ENCODE results near the gene KSR1.

Gene KSR1

GRCh38 chr17:27539794-27540317 lies 83.6 kb downstream of the KSR1 start:
- DNase-seq, result no peak

- DNase-seq, result peak; percentile 69
Measured at GRCh38 chr17:27540318-27541101, 84.3 kb downstream of the KSR1 start.

- no peak for DNase-seq
Measured at GRCh38 chr17:27541301-27542023, 85.2 kb downstream of the KSR1 start.

- DNase-seq, result no peak
Measured at GRCh38 chr17:27542841-27543463, 86.7 kb downstream of the KSR1 start.

GRCh38 chr17:27543464-27543856 lies 87.2 kb downstream of the KSR1 start:
- DNase-seq, result no peak

- no peak for DNase-seq
Measured at GRCh38 chr17:27543958-27544349, 87.7 kb downstream of the KSR1 start.

- DNase-seq, result no peak
Measured at GRCh38 chr17:27544350-27545131, 88.3 kb downstream of the KSR1 start.

GRCh38 chr17:27545562-27546229 lies 89.4 kb downstream of the KSR1 start:
- DNase-seq, result no peak

GRCh38 chr17:27546624-27547300 lies 90.5 kb downstream of the KSR1 start:
- no peak for DNase-seq

- DNase-seq, result no peak
Measured at GRCh38 chr17:27547301-27547683, 91.0 kb downstream of the KSR1 start.

GRCh38 chr17:27548369-27548768 lies 92.1 kb downstream of the KSR1 start:
- no peak for DNase-seq

- DNase-seq, result no peak
Measured at GRCh38 chr17:27549251-27549893, 93.1 kb downstream of the KSR1 start.

- no peak for DNase-seq
Measured at GRCh38 chr17:27550291-27550930, 94.2 kb downstream of the KSR1 start.

- DNase-seq, result no peak
Measured at GRCh38 chr17:27550974-27551505, 94.8 kb downstream of the KSR1 start.

GRCh38 chr17:27551701-27552248 lies 95.5 kb downstream of the KSR1 start:
- no peak for DNase-seq

GRCh38 chr17:27552276-27552732 lies 96.1 kb downstream of the KSR1 start:
- no peak for DNase-seq

- DNase-seq, result no peak
Measured at GRCh38 chr17:27553019-27553511, 96.8 kb downstream of the KSR1 start.

GRCh38 chr17:27554152-27554551 lies 97.9 kb downstream of the KSR1 start:
- DNase-seq, result no peak

GRCh38 chr17:27554911-27555310 lies 98.7 kb downstream of the KSR1 start:
- DNase-seq, result no peak

- no peak for DNase-seq
Measured at GRCh38 chr17:27555339-27555738, 99.1 kb downstream of the KSR1 start.

Measured in right forelimb (tissue), 1 donor.